GM18502 (cell line): Measurements from ENCODE around the gene CYP3A4.
"Not testable (repeated sequence)": the region's sequence is repeated elsewhere in the genome, so short reads cannot be mapped to it uniquely, and the experiment has no call there.

Source experiments
- ATAC-seq: cut with Tn5 transposase; IDR thresholded peaks from one replicate; pipeline ENCODE4 v1.9.1; 2021; ENCODE audit warnings: mild to moderate bottlenecking; ENCODE audit not compliant: unreplicated experiment, poor library complexity

CYP3A4 gene

DNA sequence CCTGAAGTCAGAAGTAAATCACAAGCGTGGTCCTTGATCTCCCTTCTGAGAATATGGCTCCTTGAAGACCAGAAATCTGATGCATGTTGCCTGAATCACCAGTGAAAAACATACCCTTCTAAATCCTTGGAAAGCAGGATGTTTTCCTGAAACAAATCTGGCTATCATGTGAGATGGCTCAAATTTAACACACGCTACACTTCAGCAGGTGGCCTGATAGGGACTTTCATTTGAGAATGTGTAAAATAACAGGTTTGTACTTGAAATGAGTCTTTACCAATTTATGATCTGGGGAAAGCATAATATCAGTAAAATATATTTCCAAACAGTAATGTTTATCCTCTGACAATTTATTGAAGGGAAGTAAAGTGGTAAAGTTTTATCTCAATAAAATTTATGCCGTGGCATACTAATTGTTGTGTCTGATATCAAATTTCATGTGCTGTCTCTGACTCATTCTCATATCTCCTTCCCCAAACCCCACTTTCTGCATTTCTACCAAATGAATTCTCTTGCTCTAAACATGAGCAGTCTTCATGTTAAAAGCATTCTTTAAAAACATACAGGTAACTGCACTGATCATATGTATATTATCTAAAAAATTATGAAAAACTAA is 17.4 kb downstream of the CYP3A4 start:
- no peak for ATAC-seq

DNA sequence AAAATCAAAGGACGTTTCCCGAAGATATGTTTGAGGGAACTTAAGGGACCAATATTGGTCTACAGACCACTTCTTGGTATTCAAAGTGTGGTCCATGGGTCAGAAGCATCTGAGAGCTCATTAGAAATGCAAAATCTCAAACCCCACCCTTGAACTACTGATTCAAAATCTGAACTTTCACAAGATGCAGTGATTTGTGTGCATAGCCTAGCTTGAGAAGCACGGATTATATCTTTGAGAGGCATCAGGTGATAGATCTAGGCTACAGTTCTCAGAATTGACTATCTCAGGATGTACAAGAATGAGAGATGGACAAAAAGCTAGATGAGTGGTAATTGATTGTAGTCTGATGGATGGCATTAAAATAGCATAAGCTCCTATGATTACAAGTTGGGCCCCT is 19.5 kb downstream of the CYP3A4 start:
- ATAC-seq, result no peak

DNA sequence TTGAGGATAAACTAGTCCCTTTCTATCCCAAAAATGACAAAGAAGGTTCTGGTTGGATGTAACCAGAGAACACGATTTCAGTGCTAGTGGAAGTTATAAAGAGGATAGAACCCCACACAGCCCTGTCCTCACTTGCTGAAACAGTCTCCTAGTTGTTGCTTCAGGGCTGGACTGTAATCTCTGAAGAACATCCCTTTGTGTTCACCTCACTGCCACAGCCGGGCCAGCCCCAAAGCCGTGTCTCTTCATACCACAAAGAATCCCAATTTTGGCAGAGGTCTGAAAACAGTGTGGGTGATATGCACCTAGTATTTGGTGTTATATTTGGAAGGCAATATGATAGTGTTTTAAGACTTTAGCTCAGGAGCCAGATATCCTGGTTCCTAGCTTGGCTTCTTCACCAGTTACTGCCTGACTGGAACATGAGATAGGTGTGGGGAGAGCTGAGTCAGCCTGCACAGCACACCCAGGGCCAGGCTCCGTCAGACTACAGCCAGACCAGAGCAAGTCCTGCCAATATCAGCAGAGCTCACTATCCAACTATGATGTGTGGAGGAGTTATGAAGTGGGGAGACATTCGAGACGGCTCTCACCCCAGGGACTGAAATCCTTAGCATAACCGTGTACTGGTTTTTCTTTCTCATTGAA is 21.2 kb downstream of the CYP3A4 start:
- ATAC-seq, result no peak

DNA sequence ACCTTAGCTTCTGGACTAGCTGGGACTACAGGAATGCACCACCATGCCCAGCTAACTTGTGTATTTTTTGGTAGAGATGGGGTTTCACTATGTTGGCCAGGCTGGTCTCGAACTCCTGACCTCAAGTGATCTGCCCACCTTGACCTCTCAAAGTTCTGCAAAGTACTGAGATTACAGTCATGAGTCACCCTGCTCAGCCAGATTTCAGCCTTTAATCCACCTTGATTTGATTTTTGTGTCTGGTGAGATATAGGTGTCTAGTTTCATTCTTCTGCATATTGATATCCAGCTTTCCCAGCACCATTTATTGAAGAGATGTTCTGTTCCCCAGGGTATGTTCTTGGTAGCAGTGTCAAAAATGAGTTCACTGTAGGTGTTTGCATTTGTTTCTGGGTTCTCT is 28.9 kb downstream of the CYP3A4 start:
- no peak for ATAC-seq

DNA sequence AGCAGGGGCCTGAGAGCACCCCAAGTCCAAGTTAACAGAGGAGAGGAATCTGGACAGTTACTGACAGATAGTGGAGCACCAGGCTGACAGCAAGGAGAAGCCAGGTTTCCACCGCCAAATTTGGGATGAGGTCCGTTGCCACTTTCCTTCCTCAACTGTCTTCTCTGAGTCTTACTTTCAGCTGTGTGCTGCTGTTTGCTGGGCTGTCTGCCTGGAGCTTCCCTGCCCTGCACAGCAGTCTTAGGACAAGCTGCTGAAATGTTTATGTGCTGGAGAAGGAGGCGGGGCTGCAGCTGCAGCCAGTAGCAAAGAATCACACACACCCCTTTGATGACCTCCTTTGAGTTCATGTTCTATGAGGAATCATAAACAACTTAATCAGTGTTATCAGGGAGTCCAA is 31.6 kb downstream of the CYP3A4 start:
- ATAC-seq, result no peak

DNA sequence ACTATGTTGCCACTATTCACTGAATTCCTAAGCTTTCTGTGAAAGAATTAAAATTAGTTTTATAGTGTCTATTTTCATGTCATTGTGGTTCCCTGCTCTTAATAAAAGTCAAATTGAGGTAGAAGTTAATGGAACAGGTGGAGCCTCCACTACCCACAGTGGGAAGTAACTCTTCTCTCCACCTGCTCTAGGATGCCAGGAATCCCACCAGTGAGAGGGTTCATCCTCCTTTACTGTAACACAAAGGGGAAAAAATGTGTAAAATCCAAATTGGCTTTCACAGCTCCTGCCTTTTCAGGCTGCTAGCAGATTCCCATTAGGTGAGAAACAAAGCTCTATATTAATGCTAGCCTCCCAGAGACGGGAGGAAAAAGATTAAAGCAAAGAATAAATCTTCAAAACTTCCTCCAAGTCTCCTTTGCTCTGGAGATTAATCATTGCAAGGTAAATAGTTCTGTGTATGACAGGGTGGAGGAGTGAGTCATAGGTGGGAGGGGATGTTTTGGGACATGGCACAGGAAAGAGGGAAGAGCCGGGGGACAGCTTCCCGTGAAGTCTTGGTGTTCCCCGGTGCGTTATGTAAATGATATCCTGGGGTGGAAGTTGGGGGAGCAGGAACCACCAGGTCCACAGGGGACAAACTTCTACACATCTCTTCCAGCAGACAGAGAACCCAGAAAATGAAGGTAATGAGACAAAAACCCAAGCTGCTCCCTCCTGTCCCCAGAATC is 32.5 kb downstream of the CYP3A4 start:
- ATAC-seq, result not testable (repeated sequence)

DNA sequence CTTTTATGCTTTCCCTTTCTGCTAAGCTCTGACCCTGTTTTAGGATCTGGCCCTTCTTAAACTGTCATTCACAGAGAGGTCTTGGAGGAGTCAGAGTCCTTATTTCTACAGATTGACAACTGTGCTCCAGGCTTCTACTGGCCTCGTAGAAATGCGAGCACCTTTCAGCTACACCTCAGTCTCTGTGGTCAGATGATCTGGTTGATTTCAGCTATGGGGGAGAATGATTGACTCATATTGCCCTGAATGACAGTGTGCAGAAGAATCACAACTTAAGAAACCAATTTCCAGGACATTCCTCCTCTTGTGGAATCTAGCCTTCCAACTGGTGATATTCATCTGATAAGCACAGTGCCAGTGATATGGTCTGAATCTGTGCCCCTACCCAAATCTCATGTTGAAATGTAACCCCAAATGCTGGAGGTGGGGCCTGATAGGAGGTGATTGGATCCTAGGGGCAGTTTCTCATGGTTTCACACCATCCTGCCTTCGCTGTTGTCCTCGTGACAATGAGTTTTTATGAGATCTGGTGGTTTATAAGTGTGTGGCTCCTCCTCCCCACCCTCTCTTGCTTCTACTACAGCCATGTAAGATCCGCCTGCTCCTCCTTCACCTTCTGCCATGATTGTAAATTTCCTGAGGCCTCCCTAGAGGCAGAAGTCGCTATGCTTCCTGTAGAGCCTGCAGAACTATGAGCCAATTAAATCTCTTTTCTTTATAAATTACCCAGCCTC is 35.0 kb downstream of the CYP3A4 start:
- no peak for ATAC-seq

DNA sequence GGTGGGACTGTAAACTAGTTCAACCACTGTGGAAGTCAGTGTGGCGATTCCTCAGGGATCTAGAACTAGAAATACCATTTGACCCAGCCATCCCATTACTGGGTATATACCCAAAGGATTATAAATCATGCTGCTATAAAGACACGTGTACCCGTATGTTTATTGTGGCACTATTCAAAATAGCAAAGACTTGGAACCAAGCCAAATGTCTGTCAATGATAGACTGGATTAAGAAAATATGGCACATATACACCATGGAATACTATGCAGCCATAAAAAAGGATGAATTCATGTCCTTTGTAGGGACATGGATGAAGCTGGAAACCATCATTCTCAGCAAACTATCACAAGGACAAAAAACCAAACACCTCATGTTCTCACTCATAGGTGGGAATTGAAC is 37.1 kb downstream of the CYP3A4 start:
- ATAC-seq, result not testable (repeated sequence)

DNA sequence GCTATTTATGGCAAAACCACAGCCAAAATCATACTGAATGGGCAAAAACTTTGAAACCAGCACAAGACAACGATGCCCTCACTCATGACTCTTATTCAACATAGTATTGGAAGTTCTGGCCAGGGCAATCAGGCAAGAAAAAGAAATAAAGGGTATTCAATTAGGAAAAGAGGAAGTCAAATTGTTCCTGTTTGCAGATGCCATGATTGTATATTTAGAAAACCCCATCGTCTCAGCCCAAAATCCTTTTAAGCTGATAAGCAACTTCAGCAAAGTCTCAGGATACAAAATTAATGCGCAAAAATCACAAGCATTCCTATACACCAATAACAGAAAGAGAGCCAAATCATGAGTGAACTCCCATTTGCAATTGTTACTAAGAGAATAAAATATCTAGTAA is 38.6 kb downstream of the CYP3A4 start:
- ATAC-seq, result not testable (repeated sequence)

DNA sequence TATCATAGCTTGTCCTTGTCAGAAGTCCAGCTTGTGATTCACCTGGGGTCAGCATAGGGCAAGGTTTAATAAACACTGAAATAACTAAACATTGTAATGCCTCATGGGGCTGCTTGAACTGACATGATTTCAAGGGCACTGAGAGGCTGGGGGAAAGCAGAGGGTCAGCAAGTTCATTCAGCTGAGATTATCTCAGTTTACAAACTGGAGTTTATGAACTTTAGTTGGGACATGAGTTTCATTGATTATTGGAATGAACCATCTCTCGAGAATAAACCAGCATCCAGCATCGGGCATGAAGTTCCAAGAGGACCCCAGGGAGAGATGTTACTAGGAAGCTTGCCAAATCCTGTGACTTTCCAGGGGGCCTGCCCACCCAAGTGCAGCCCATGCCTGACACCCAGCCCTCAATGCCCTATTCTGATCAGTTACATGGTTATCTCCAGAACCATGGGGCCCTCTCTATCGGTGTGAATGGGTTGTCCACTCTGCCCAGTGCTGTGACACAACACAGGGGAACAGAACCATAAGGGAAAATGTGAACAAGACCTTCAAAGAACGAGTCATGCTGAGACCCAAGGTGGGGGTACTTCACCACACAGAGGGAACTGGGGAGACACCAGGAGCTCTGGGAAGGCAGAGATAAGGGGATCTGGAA is 41.1 kb downstream of the CYP3A4 start:
- ATAC-seq, result no peak

DNA sequence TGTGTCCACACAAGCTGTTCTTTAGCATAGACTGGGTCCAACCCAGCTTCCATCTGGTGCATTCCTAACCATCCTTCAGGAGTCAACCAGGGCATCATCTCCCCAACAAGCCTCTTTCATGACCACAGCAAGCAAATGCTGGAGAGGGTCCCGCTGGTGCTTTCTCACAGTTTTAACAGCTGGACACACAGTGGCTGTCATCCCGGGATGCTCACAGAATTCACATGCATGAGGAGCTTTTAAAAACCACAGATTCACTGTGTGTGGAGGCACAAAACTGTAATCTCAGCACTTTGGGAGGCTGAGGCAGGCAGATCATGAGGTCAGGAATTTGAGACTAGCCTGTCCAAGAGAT is 42.6 kb downstream of the CYP3A4 start:
- ATAC-seq, result no peak

DNA sequence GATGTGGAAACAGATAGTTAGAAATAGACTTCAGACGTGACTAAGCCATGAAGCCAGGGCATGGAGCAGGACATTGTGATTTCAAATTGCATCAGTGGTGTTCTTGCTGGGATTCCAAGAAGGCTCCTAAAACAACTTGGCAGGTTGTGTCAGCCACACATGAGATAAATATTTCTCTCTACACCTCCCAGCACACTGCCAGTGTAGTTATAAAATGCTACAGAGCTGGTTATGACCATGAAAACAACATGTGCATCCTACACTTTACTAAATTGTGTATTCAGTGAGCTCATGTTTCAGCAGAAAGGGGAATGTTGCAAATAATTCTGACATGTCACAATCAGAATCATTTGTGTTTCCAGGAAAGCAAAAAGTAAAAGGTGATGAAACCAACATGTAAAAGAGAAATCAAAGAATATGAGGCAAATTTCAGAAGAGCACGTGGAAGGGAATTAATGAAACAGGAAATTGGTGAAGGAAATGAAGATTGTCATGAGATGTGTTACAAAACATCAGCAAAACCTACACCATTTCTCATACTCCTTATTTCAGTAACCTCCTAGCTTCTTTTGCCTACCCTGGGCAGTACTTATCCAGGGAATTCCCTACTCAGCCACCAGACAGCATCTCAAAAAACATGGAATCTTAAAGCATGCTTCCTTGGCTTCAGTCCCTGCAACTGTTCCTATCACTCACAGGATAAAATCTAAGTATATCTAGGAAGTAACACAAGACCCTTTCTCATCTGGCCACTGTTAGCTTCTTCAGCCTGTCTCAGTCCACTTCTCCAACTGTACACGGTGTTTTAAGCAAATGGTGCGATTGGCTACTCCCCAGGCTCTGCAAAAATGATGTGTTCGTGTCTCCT is 43.2 kb downstream of the CYP3A4 start:
- ATAC-seq, result no peak

DNA sequence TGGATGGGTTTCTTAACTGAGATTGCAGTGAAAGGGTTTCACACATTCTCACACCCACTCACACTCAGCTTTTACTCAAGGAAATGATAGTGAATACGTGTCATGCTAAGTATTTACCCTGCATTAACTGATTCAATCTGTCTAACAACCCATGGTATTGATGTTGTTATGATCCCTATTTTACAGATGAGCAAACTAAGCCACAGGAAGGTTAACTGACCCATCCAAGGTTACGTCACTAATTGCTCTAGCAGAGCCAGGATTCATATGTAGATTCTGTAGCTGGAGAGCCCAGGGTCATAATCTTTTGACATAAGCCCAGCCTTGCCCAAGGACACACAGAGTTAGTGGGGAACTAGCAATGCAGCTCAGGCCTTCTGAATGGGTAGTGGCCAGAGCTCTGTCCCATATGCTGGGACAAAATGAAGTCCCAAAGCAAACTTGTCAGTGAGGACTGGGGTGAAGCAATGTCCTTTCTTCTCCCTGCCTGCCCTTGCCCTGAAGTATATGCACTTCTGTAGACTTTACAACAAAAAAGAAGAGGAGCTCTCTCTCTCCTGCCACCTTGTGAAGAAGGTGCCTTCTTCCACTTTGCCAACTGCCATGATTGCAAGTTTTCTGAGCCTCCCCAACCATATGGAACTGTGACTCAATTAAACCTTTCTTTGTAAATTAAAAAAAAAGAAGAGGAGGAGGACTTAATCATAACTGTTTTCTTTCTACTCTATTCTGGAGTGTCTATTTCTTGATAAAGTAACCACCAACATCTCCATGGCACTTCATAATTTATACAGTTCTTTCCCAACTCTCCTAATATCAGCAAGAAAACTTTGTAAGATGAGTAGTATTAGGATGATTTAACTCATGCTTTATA is 44.0 kb downstream of the CYP3A4 start:
- no peak for ATAC-seq

DNA sequence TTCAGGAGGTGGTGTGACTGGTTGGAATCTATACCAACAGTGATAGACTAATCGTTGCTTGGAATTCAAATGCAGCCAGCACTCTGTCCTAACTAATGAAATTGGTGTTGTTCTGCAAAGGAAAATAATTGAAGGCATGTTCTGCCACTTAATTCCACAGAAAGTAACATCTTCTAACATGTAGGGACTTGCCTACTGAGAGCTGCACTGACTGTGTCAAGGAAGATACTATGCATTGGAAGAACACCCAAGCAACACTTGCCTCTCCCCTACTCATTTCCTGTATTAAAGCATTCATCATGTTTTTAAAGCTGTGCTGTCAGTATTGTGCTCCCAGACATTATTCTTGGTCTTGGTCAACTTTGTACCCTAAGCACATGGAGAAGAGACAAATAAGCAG is 46.3 kb downstream of the CYP3A4 start:
- no peak for ATAC-seq

DNA sequence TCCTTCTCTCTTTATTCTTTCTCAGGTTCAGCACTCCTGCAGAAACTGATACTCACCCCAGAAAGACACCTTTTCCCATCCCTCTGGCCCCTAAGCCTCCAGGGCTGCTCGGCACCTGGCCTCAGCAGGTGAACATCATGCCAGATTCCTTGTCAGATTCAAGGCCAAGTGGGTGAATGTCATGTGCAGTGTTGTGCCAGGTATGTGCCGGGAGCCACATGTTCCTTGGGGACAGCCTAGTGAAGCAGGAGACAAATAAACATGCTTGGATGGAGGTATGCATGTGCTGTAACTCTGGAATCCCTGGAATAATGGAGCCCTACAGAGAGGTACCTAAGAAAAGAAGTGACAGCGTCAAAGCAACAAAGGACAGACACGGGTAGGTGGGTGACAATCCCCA is 47.3 kb downstream of the CYP3A4 start:
- ATAC-seq, result not testable (repeated sequence)

DNA sequence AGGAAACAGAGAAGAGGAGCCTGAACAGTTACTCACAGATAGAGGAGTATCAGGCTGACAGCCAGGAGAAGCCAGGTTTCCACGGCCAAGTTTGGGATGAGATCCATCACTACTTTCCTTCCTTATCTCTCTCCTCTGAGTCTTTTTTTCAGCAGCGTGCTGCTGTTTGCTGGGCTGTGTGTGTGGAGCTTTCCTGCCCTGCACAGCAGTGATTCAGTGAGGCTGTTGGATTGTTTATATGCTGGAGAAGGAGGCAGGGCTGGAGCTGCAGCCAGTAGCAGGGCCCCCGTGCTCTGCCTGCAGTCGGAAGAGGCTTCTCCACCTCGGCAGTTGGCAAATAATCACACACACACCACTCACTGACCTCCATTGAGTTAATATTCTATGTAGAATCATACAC is 49.0 kb downstream of the CYP3A4 start, which contains the start of gene CYP3A7:
Gene CYP3A7, minus strand, starts transcription at position 210 of the 400 bp plus-strand sequence. Its CDS starts 103 bp downstream, at position 107.
- ATAC-seq, result no peak

DNA sequence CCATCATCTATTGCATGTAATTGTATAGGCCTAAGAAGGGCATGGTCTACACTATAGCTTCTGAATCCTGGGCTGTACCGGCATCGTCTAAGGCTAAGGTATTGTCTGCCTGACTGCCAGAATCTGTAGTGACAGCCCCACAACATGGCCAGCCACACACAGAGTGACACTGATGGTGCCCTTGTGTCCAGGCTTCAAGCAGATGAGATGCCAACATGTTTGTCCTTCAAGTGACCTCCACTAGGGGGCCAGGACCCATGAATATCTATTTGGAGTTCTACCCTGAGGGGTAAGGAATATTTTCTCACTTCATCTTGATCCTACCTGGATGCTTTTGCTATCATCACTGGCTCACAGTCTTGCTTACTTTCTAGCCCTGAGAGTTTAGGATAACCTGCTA is 50.5 kb downstream of the CYP3A4 start:
- ATAC-seq, result no peak

DNA sequence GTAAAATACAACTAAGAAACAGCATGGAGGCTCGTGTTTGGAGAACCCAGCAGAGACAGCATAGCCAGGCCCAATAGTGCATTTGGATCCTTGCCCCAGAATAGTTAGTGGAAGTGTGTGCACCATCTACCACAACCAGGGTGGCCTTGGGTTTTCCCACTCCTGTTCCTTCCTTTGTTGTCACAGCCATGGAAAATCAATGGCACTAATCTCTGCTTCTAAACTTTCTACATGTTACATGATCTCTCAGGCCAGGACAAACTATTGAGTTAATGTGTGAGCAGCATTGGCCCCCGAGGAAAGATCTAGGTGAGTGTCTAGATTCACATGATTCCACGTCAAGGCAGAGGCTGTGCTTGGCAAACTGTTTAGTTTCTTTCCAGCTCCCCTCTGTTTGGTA is 51.0 kb downstream of the CYP3A4 start:
- ATAC-seq, result no peak
